IPS DF 4.7 (cell line): Measurements from ENCODE around the gene TLR10.

ENCODE experiments used
- DNase-seq: peaks from one replicate; pipeline ENCODE4 v3.0.0-alpha.2; 2013; ENCODE audit warnings: low spot score; ENCODE audit errors: extremely low read depth

The TLR10 gene

GRCh38 chr4:38765382-38765781, 17.4 kb downstream of the TLR10 start:
- no peak for DNase-seq

DNA sequence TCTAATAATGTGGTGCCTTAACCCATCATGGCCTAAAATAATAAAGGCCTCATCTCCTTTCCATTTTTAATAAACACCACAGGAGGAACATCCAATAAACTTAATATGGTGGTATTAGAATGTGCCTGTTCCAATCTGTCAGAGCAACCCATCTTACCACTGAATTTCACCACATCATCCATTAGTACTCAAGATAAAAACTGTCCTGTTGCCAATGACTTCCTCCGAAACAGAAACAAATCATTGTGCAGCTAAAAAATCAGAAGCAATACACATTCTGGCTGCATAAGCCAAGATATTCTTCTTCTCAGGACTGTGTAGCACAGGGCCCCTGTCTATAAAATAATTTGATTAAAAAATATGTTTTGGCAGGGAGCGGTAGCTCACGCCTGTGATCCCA, 18.5 kb downstream of the TLR10 start:
- no peak for DNase-seq

- DNase-seq = no peak
Measured at GRCh38 chr4:38762560-38762959, 20.2 kb downstream of the TLR10 start.

DNA sequence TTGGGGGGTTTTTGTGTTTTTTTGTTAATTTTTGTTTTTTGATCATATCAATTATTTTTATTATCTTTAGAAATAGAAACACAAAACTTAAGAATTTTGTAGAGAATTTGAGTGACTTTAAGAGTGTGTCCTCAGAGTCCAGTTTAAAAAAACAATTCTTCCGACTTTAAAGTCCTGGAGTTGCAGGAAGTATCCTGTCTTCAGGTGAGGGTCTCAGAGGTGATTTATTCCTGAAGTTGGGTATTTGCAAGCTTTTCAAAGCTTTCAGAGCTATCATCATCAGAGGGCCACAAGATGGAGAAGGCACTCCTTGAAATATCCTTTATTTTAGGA, 23.0 kb downstream of the TLR10 start:
- DNase-seq = no peak

GRCh38 chr4:38759113-38759789, 23.5 kb downstream of the TLR10 start:
- peak; percentile 68 for DNase-seq

GRCh38 chr4:38757945-38758600, 24.7 kb downstream of the TLR10 start:
- DNase-seq = peak; percentile 25

GRCh38 chr4:38752941-38753806, 29.6 kb downstream of the TLR10 start:
- peak; percentile 84 for DNase-seq

DNA sequence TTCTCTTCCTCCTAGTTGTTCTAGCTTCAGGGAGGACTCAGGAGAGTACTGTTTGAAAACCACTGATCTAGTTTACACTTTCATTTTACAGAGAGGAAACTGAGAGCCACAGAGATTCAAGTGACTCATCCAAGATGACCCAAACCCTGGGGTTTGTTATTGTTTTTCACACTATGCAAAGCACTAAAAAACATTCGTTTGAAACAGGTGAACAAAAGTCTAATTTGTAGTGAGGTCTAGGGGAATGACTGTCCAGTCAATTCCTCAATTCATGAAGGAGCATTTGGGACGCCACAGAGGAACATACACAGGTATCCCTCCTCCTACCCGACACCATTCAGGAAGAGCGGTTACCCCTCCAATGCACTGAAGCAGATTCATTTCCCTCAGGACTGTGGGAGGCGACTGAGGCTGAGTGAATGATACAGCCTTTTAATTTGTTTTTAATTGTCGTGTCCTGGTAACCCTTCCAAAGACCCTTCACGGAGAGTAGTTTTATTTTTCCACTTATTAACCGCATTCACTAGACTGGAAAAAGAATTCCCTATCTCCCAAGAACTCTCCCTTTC, 30.3 kb downstream of the TLR10 start:
- no peak for DNase-seq

GRCh38 chr4:38751341-38752010, 31.3 kb downstream of the TLR10 start:
- no peak for DNase-seq

DNA sequence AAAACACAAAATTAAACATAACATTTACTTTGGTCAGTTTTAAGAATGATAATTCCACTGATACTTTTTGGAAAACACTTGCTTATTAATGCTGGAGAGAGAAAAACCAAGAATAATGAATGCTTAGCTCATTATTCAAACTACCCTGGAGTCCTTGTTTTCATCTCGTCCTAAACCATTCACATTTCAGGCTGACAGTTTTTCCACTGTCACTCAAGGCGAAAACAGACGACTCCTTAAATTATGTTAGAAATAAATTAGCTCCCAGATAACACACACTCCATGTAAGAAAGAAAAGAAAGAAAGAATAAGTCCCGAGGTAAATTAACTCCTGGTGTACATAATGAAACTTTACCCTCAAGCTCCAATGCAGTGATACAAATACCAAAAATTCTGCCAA, 33.5 kb downstream of the TLR10 start:
- no peak for DNase-seq

GRCh38 chr4:38747629-38748028, 35.2 kb downstream of the TLR10 start:
- DNase-seq = no peak

GRCh38 chr4:38745881-38746280, 36.9 kb downstream of the TLR10 start:
- DNase-seq = no peak

DNA sequence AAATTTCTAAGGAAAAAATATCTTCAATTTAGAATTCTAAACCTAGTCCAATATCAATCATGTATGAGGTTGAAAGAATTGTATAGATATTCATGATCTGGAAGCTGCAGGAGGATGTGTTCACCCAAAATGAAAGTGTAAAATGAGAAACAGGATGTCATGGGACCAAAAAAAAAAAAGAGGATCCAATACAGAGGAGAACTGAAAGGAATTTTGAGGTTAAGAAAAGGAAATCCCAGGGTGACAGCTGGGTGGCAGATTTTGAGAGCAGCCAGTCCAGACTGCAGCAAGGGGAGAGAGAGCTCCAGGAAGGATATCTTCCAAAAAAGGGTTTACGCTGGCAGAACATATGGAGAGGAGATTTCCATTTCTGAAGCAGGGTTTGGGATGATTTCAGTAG, 38.9 kb downstream of the TLR10 start:
- DNase-seq = no peak

DNA sequence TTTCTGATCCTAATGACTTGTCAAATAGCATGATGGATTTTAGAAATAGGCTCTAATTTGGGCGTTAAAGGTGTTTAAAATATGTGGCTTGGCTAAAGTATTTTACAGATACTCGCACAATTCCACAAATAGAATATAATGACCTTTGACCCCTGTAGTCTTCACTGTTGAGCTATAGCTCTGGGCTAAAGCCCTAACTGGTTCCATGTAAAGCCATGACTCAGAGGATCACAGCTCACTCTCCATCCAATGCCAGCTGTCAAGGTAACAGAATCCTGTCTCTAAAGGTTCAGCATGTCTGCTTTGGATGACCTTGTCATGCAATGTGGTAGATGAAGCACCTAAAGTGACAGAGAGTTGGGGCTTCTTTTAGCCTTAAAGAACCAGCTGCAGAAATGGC, 42.5 kb downstream of the TLR10 start:
- DNase-seq = no peak

GRCh38 chr4:38738940-38739803, 43.6 kb downstream of the TLR10 start:
- no peak for DNase-seq

DNA sequence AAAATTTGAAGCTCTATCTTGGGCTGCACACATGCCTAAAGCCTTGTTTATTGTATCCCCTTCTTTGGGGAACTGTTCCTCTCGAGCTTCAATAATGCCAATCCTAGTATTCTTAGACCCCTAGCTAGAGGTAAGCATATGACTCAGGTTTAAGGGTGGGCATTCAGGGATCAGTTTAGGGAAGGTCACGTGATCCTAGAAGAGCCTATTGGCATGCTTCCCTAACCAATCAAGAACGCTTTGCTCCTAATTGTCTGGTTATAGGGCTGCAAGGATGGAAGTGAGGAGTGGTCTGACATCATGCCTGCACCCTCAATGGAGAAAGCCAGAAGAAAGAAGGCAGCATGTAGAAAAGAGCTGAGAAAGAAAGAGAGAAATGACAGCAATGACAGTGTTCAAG, 46.9 kb downstream of the TLR10 start:
- no peak for DNase-seq

DNA sequence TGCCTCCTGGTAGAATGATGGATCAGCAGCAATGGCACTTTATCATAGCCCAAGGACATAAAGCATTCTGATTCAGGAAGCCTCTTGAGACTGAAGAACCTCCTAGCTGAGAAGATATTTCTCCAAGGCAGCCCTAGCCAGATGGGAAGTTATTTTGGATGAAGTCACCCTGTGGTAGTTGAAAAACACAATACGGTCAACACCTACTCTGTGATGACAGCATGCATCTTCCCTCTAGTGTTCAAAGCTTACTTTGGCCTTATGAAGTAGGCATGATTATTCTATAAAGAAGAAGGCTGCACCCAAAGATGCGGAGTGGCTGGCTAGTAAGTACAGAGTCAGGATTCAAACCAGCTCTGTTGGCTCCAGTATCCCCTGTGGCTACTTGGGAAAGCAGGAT, 47.9 kb downstream of the TLR10 start:
- DNase-seq = no peak

- no peak for DNase-seq
Measured at GRCh38 chr4:38734446-38734845, 48.3 kb downstream of the TLR10 start.

DNA sequence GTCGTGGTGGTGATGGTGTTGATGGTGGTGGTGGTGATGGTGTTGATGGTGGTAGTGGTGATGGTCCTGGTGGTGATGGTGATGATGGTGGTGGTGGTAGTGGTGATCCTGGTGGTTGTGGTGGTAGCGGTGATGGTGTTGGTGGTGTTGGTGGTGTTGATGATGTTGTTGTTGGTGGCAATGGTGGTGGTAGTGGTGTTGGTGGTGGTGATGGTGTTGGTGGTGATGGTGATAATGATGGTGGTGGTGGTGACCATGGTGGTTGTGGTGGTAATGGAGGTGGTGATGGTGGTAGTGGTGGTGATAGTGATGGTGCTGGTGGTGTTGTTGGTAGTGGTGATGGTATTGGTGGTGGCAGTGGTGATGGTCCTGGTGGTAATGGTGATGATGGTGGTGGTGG, 49.1 kb downstream of the TLR10 start:
- DNase-seq = no peak

DNA sequence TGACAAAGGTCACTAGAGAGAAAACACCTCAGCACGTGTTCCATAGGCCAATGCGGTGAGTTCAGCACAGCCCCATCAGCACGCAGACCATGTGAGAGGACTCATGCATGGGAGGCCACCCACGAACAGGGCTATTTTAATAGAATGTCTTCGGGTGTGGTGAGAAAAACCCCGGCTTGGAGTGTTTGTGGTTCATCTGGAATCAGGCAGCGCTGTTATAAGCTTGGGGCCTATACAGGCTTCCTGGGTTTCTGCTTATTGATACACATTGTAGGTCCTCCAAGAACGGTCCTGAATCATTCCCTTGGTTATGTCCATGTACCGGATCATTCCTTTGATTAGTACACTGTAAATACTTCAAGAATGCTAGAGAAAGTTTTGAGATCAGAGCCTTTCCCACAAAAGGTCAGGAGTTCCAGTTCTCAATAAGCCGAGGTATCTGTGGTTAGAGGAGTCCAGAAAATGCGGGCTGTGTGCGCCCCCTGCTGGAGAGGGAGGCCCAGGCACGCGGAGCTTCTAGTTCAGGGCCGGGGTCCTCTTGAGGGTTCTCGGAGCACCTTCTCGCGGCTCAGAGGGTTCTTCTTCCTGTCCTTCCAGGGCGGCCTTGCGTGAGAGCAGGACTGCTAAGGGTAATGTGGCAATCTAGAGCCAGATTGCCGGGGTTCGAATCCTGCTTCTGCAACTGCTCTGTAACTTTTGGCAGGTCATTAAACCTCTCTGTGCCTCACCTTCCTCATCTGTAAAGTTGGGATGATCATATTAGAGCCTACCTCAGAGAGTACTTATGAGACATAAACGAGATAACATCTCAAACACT, 51.8 kb downstream of the TLR10 start:
- peak; percentile 25 for DNase-seq
